SU-DHL-6 (cell line): ENCODE results near the gene RASD2.
"Not testable (repeated sequence)": the region's sequence is repeated elsewhere in the genome, so short reads cannot be mapped to it uniquely, and the experiment has no call there.

Experiments used
- H2AFZ ChIP-seq: fragments of 200-600 bp; sonication (generic); 2 replicates; pipeline ENCODE4 v1.6.1; 2014; ENCODE audit warnings: low read depth, mild to moderate bottlenecking, moderate library complexity, mixed read lengths, antibody characterized with exemption, low read length; ENCODE audit not compliant: severe bottlenecking
- H3F3A ChIP-seq: fragments of 200-600 bp; shearing (Covaris generic); 2 replicates; pipeline ENCODE4 v1.6.0; 2016; ENCODE audit warnings: antibody characterized with exemption, mild to moderate bottlenecking; ENCODE audit not compliant: insufficient read depth
- H3K27ac ChIP-seq: fragments of 200-600 bp; sonication (generic); 2 replicates; pipeline ENCODE4 v1.5.1; 2016; ENCODE audit warnings: low read depth, mild to moderate bottlenecking, low read length, moderate library complexity, mixed read lengths
- H3K27me3 ChIP-seq: fragments of 200-600 bp; sonication (generic), shearing (Covaris generic); 2 replicates; pipeline ENCODE4 v1.6.0; 2014; ENCODE audit warnings: mild to moderate bottlenecking, low read length
- H3K36me3 ChIP-seq: fragments of 200-600 bp; sonication (generic); 2 replicates; pipeline ENCODE4 v1.6.1; 2014; ENCODE audit warnings: mild to moderate bottlenecking, low read length, mixed read lengths
- H3K4me2 ChIP-seq: fragments of 300-600, 200-600 bp; shearing (Covaris generic), sonication (generic); 2 replicates; pipeline ENCODE4 v1.6.0; 2014; ENCODE audit warnings: low read length, low read depth, mild to moderate bottlenecking; ENCODE audit not compliant: poor library complexity, severe bottlenecking
- H3K4me3 ChIP-seq: fragments of 200-600 bp; sonication (generic); 2 replicates; pipeline ENCODE4 v1.5.1; 2014; ENCODE audit warnings: antibody characterized with exemption, low read length, mild to moderate bottlenecking, mixed read lengths; ENCODE audit not compliant: insufficient read depth, poor library complexity, severe bottlenecking
- H3K79me2 ChIP-seq: fragments of 200-600 bp; sonication (generic); 2 replicates; pipeline ENCODE4 v1.6.1; 2014; ENCODE audit warnings: mild to moderate bottlenecking, low read length, moderate library complexity; ENCODE audit not compliant: insufficient read depth
- H3K9ac ChIP-seq: fragments of 200-600 bp; sonication (generic); 2 replicates; pipeline ENCODE4 v1.7.0; 2014; ENCODE audit warnings: mild to moderate bottlenecking, low read length
- H3K9me2 ChIP-seq: fragments of 200-600 bp; sonication (generic); replicated peaks from 2 replicates; pipeline ENCODE4 v1.6.1; 2014; ENCODE audit warnings: low read length; ENCODE audit not compliant: insufficient read depth
- H3K9me3 ChIP-seq: fragments of 200-600 bp; sonication (generic); 2 replicates; pipeline ENCODE4 v1.6.1; 2014; ENCODE audit warnings: low read length, mixed read lengths; ENCODE audit not compliant: insufficient read depth
- H4K20me1 ChIP-seq: fragments of 200-600 bp; sonication (generic); 2 replicates; pipeline ENCODE4 v1.6.1; 2014; ENCODE audit warnings: low read depth, mild to moderate bottlenecking, antibody characterized with exemption, low read length, moderate library complexity, mixed read lengths
- CTCF ChIP-seq: fragments of 200-600 bp; sonication (generic); IDR thresholded peaks from one replicate; pipeline ENCODE4 v1.5.1; 2017; ENCODE audit warnings: antibody characterized with exemption, mild to moderate bottlenecking, low read length, moderate library complexity; ENCODE audit not compliant: insufficient read depth, poor library complexity, severe bottlenecking
- EZH2phosphoT487 ChIP-seq: fragments of 200-600 bp; sonication (generic), shearing (Covaris generic); conservative IDR thresholded peaks from 2 replicates; pipeline ENCODE4 v1.6.1; 2018; ENCODE audit warnings: mild to moderate bottlenecking, antibody characterized with exemption, low read length, moderate library complexity, mixed read lengths

The RASD2 gene

GRCh38 chr22:35502836-35503235, 37.8 kb upstream of the RASD2 start:
- Histone ChIP-seq H3K27ac (no peak overlapping the region), H3K4me3 (no peak overlapping the region), H3K36me3 (no peaks in the 10 kb centered on the region), H3K9me3 (no peaks in the 10 kb centered on the region), H3K9me2 (no peaks in the 10 kb centered on the region), H3K27me3 (no peaks in the 10 kb centered on the region), H3K4me2 (no peak overlapping the region), H3K9ac (no peak overlapping the region), H3K79me2 (no peaks in the 10 kb centered on the region), H3F3A (no peaks in the 10 kb centered on the region), H4K20me1 (no peaks in the 10 kb centered on the region), H2AFZ (no peak overlapping the region)
- no peak for TF ChIP-seq CTCF
- no peak for TF ChIP-seq EZH2phosphoT487

GRCh38 chr22:35505399-35506258, 35.0 kb upstream of the RASD2 start:
- Histone ChIP-seq H3K9me2 (no peaks in the 10 kb centered on the region), H2AFZ (no peak overlapping the region), H3K79me2 (no peaks in the 10 kb centered on the region), H3F3A (no peaks in the 10 kb centered on the region), H3K36me3 (no peaks in the 10 kb centered on the region), H3K4me2 (no peak overlapping the region), H3K27ac (no peak overlapping the region), H3K9ac (no peak overlapping the region), H3K4me3 (no peak overlapping the region), H4K20me1 (no peaks in the 10 kb centered on the region), H3K9me3 (no peaks in the 10 kb centered on the region), H3K27me3 (no peaks in the 10 kb centered on the region)
- TF ChIP-seq CTCF (no peak), EZH2phosphoT487 (no peak)

GRCh38 chr22:35506259-35506570, 34.4 kb upstream of the RASD2 start:
- Histone ChIP-seq H4K20me1 (no peaks in the 10 kb centered on the region), H2AFZ (no peak overlapping the region), H3K9me3 (no peaks in the 10 kb centered on the region), H3K27ac (no peak overlapping the region), H3K36me3 (no peaks in the 10 kb centered on the region), H3F3A (no peaks in the 10 kb centered on the region), H3K4me2 (no peak overlapping the region), H3K27me3 (no peaks in the 10 kb centered on the region), H3K79me2 (no peaks in the 10 kb centered on the region), H3K9ac (no peak overlapping the region), H3K9me2 (no peaks in the 10 kb centered on the region), H3K4me3 (no peak overlapping the region)
- no peak for TF ChIP-seq CTCF
- no peak for TF ChIP-seq EZH2phosphoT487

GRCh38 chr22:35507851-35508250, 32.8 kb upstream of the RASD2 start:
- H3K79me2 ChIP-seq, H3K9me3 ChIP-seq, H3K4me2 ChIP-seq, H3K9ac ChIP-seq, H3K36me3 ChIP-seq, H3K27me3 ChIP-seq, H3K4me3 ChIP-seq, H2AFZ ChIP-seq, H3F3A ChIP-seq, H4K20me1 ChIP-seq, H3K27ac ChIP-seq, H3K9me2 ChIP-seq: not testable (repeated sequence)
